T-cell (primary cell): ENCODE results near the gene MAN1B1. TPM values are rescaled to one million over a fixed set of nuclear protein-coding genes. Genes with fewer than 3 reads are reported as not detected.

Experiments used
- ATAC-seq, 4 experiments: fragments of 200-7000 bp in 3 of 4; fragments of 150-1000 bp in 1 of 4; cut with Tn5 transposase; replicated peaks in 1 of 4; 1 replicate in 3 of 4; 2 replicates in 1 of 4; pipeline ENCODE4 v1.10.0; 2021; ENCODE audit warnings: moderate library complexity in 3 of 4, mild to moderate bottlenecking in 2 of 4, moderate number of reproducible peaks in 1 of 4
- CTCF ChIA-PET, 2 donors: fragments of 300-600 bp; sonication (Branson Sonifier 250); formaldehyde crosslinking; loops; one replicate each; lab custom pipeline; 2022; ENCODE audit warnings: antibody characterized with exemption in 2 of 2; lab: Charles Lee
- POLR2A ChIA-PET, 2 donors: fragments of 300-600 bp; sonication (Branson Sonifier 250); formaldehyde crosslinking; loops; one replicate each; lab custom pipeline; 2022; ENCODE audit warnings: antibody characterized with exemption in 2 of 2; lab: Charles Lee
- DNase-seq, 35 experiments: peaks; one replicate each; pipeline versions ENCODE4 v3.0.0 to v3.0.0-alpha.2; 2013 to 2023
- H3K27ac ChIP-seq: one replicate; pipeline ENCODE4 v1.5.1; 2013; ENCODE audit warnings: low read length
- H3K27me3 ChIP-seq, 2 experiments: replicated peaks in 1 of 2; 1 replicate in 1 of 2; 2 replicates in 1 of 2; pipeline versions ENCODE4 v1.6.1 to v1.7.0; 2013; ENCODE audit warnings: low read length in 1 of 2, mixed read lengths in 1 of 2; ENCODE audit not compliant: control insufficient read depth in 2 of 2, insufficient read depth in 2 of 2; ENCODE audit errors: extremely low read depth in 1 of 2
- H3K36me3 ChIP-seq, 2 donors: 1 replicate in 1 of 2; 2 replicates in 1 of 2; pipeline versions ENCODE4 v1.6.1 to v1.7.0; 2013; ENCODE audit warnings: low read length in 1 of 2; ENCODE audit not compliant: control insufficient read depth in 2 of 2, insufficient read depth in 1 of 2; ENCODE audit errors: extremely low read depth in 1 of 2
- H3K4me1 ChIP-seq, 2 experiments: 1 replicate in 1 of 2; 2 replicates in 1 of 2; pipeline versions ENCODE4 v1.6.1 to v1.7.0; 2013; ENCODE audit warnings: low read length in 2 of 2, mixed read lengths in 1 of 2; ENCODE audit not compliant: insufficient read depth in 2 of 2, control insufficient read depth in 1 of 2; ENCODE audit errors: extremely low read depth in 1 of 2
- H3K4me3 ChIP-seq, 2 donors: 1 replicate in 1 of 2; 2 replicates in 1 of 2; pipeline versions ENCODE4 v1.5.1 to v1.7.0; 2013; ENCODE audit warnings: mild to moderate bottlenecking in 2 of 2, low read length in 1 of 2, moderate library complexity in 1 of 2; ENCODE audit not compliant: control insufficient read depth in 1 of 2; ENCODE audit errors: extremely low read depth in 1 of 2
- H3K9me3 ChIP-seq: 2 replicates; pipeline ENCODE4 v1.7.0; 2013
- H3K27ac Mint-ChIP-seq, 2 donors: one replicate each; pipeline ENCODE4 v1.8.0; 2020 to 2021; ENCODE audit warnings: mild to moderate bottlenecking in 2 of 2, mixed read lengths in 2 of 2
- H3K27me3 Mint-ChIP-seq, 2 donors: one replicate each; pipeline ENCODE4 v1.8.0; 2021 to 2022; ENCODE audit warnings: mixed read lengths in 2 of 2
- H3K36me3 Mint-ChIP-seq: one replicate; pipeline ENCODE4 v1.8.0; 2021; ENCODE audit warnings: mixed read lengths
- H3K4me1 Mint-ChIP-seq, 3 donors: one replicate each; pipeline ENCODE4 v1.8.0; 2020 to 2022; ENCODE audit warnings: mixed read lengths in 3 of 3, mild to moderate bottlenecking in 1 of 3
- H3K4me3 Mint-ChIP-seq, 3 donors: one replicate each; pipeline ENCODE4 v1.8.0; 2020 to 2022; ENCODE audit warnings: mild to moderate bottlenecking in 3 of 3, mixed read lengths in 3 of 3, moderate library complexity in 3 of 3
- H3K9me3 Mint-ChIP-seq, 3 donors: one replicate each; pipeline ENCODE4 v1.8.0; 2020 to 2022; ENCODE audit warnings: mixed read lengths in 3 of 3
- WGBS: methylation state at CpG from one replicate; pipeline ENCODE4 v1.1.5; 2013; ENCODE audit warnings: missing lambda C conversion rate; ENCODE audit not compliant: insufficient coverage; 5-methylcytosine and 5-hydroxymethylcytosine counted together
- total RNA-seq, 35 experiments: library from RNA in 6 of 35; stranded (reverse) in 6 of 35; fragments of 120-200 nt in 1 of 35; gene quantifications; one replicate each; pipeline versions ENCODE4 v1.2.1 to v1.2.4 and lab custom pipeline; 2013 to 2026

MAN1B1 gene
- total RNA-seq, 5 donors from 2014 or later (not counting 1 experiment from before 2014, with no cell fraction given) = 62.0 to 91.5 (median 84.8) TPM

- POLR2A ChIA-PET = no interaction called here
- Mint-ChIP-seq H3K36me3 (no peaks in the 10 kb centered on the region), H3K4me1 (peaks cover 0 to 4% (median 0%) of the 10 kb centered on the region in 3 donors), H3K9me3 (no peaks in the 10 kb centered on the region), H3K27me3 (peaks cover 6 to 40% of the 10 kb centered on the region in 2 donors), H3K27ac (no peak overlapping the region), H3K4me3 (peak overlapping the region in 1 of 3 donors; percentile 46)
- WGBS = no CpG with 5 or more reads among the region's 8 CpGs
- Histone ChIP-seq H3K27me3 (peaks cover 3 to 71% of the 10 kb centered on the region in 2 experiments), H3K4me1 (peaks cover 2 to 31% of the 10 kb centered on the region in 2 experiments), H3K36me3 (no peaks in the 10 kb centered on the region), H3K27ac (no peak overlapping the region), H3K9me3 (no peaks in the 10 kb centered on the region), H3K4me3 (no peak overlapping the region)
- ATAC-seq = no peak
- DNase-seq = no peak
- CTCF ChIA-PET = no interaction called here
Observed at GRCh38 chr9:137052293-137052692, 34.5 kb upstream of the MAN1B1 start.

DNA sequence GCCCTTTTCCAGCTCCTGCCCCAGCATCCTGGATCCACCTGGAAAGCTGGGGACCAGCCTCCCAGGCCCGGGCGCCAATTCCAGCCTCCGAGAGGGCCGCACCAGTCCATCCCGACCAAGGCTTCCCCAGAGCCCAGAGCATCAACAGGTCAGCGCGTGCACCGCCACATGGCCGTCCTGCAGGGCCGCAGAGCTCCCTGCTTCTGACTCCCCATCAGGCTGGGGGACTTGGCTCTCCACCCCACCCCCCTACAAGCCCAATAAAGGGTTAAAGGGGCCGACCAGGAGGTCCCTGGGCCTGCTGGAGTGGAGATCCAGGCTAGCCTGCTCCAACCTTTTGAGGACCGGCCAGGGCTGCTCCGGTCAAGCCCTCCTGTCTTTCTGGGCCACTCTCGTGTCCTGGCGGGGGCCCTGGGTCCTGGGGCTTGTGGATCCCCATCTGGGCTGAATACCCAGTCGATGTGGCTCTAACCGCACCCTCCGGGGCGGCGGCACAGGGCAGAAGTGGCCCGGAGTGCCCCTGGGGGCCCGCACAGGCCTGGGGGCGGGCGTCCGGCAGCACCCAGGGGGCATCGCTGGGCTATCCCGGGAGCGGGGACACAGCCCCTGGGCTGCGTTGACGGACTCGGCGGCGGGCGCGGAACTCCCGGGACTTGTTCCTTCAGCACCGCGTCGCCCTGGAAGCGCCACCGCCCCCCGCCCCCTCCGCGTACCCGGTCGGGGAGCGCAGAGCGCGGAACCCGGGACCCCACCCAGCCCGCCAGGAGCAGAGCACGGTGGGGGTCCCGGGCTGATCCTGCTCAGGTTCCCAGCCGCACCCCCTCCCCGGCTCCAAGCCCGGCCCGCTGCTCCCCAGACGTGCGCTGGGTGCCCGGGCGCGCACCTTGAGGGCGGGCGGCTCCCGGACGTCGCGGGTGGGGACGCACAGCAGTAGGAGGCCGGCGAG, 33.5 kb upstream of the MAN1B1 start:
- peak overlapping the region in 1 of 3 donors; percentile 46 for H3K4me3 Mint-ChIP-seq
- peaks cover 3 to 62% of the 10 kb centered on the region in 2 experiments for H3K27me3 ChIP-seq
- ATAC-seq = peak in 3 of 4 experiments; percentile 22 to 41 (median 28)

GRCh38 chr9:137053944-137054931, 32.5 kb upstream of the MAN1B1 start, which contains the start of gene ENTPD2:
Gene ENTPD2 (minus strand): TSS chr9:137054061. CDS start chr9:137053997, 64 bp downstream.
- WGBS = 19% methylated on average over 82 of the region's 90 CpGs
- H3K27ac ChIP-seq = no peak within 1 kb of the TSS
- Mint-ChIP-seq H3K4me3 (peak within 1 kb of the TSS in 1 of 3 donors; percentile 46), H3K9me3 (no peaks in the 10 kb centered on the region), H3K27me3 (peaks cover 6 to 30% of the 10 kb centered on the region in 2 donors), H3K4me1 (peaks cover 0 to 4% (median 0%) of the 10 kb centered on the region in 3 donors), H3K36me3 (no peaks in the 10 kb centered on the region), H3K27ac (no peak within 1 kb of the TSS)
- peaks cover 3 to 53% of the 10 kb centered on the region in 2 experiments for H3K27me3 ChIP-seq
- CTCF ChIA-PET = no interaction called here
- peaks cover 2 to 26% of the 10 kb centered on the region in 2 experiments for H3K4me1 ChIP-seq
- no peaks in the 10 kb centered on the region for H3K36me3 ChIP-seq
- no peak within 1 kb of the TSS for H3K4me3 ChIP-seq
- ATAC-seq = peak; percentile 65 to 77 (median 70)
- peak in 4 of 35 experiments; percentile 41 to 53 (median 44) for DNase-seq
- POLR2A ChIA-PET = no interaction called here
- no peaks in the 10 kb centered on the region for H3K9me3 ChIP-seq

More for the DNA sequence above, 33.5 kb upstream of the MAN1B1 start:
- H3K4me1 ChIP-seq = peaks cover 2 to 31% of the 10 kb centered on the region in 2 experiments
- Mint-ChIP-seq H3K36me3 (no peaks in the 10 kb centered on the region), H3K27me3 (peaks cover 6 to 31% of the 10 kb centered on the region in 2 donors), H3K4me1 (peaks cover 0 to 4% (median 0%) of the 10 kb centered on the region in 3 donors), H3K9me3 (no peaks in the 10 kb centered on the region), H3K27ac (no peak overlapping the region)
- no peak for DNase-seq
- H3K27ac ChIP-seq = no peak overlapping the region
- H3K9me3 ChIP-seq = no peaks in the 10 kb centered on the region
- no peak overlapping the region for H3K4me3 ChIP-seq
- CTCF ChIA-PET = no interaction called here
- POLR2A ChIA-PET = no interaction called here
- WGBS = 15% methylated on average over 70 of the region's 71 CpGs
- H3K36me3 ChIP-seq = no peaks in the 10 kb centered on the region

DNA sequence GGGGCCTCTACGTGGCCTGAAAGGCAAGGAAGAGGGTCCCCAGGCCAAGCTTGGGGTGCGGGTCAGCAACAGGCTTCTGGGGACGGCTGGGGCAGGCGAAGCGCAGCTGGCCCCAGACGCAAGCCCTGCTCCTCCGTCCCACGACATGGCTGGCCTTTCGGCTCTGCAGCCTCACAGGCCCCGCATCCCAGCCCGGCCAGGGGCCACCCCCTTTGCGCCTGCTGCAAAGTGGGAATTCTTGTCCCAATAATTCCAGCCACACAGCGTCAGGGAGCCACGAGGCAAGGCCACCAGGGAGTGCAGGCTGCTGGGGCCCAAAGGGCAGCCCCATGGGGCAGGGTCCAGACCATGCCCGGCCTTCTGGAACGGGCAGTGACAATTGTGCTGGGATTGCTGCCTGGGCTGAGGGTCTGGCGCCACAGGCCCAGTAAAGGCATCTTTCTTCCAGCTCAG, 31.8 kb upstream of the MAN1B1 start:
- Mint-ChIP-seq H3K27me3 (peaks cover 0 to 23% of the 10 kb centered on the region in 2 donors), H3K4me3 (no peak overlapping the region), H3K9me3 (no peaks in the 10 kb centered on the region), H3K36me3 (no peaks in the 10 kb centered on the region), H3K4me1 (no peaks in the 10 kb centered on the region), H3K27ac (no peak overlapping the region)
- Histone ChIP-seq H3K9me3 (no peaks in the 10 kb centered on the region), H3K4me3 (no peak overlapping the region), H3K27ac (no peak overlapping the region), H3K27me3 (peaks cover 3 to 46% of the 10 kb centered on the region in 2 experiments), H3K36me3 (no peaks in the 10 kb centered on the region), H3K4me1 (peaks cover 2 to 19% of the 10 kb centered on the region in 2 experiments)
- no peak for DNase-seq
- WGBS = 95% methylated on average over 16 of the region's 17 CpGs
- ATAC-seq = no peak
- ChIA-PET CTCF (no interaction called here), POLR2A (no interaction called here)

DNA sequence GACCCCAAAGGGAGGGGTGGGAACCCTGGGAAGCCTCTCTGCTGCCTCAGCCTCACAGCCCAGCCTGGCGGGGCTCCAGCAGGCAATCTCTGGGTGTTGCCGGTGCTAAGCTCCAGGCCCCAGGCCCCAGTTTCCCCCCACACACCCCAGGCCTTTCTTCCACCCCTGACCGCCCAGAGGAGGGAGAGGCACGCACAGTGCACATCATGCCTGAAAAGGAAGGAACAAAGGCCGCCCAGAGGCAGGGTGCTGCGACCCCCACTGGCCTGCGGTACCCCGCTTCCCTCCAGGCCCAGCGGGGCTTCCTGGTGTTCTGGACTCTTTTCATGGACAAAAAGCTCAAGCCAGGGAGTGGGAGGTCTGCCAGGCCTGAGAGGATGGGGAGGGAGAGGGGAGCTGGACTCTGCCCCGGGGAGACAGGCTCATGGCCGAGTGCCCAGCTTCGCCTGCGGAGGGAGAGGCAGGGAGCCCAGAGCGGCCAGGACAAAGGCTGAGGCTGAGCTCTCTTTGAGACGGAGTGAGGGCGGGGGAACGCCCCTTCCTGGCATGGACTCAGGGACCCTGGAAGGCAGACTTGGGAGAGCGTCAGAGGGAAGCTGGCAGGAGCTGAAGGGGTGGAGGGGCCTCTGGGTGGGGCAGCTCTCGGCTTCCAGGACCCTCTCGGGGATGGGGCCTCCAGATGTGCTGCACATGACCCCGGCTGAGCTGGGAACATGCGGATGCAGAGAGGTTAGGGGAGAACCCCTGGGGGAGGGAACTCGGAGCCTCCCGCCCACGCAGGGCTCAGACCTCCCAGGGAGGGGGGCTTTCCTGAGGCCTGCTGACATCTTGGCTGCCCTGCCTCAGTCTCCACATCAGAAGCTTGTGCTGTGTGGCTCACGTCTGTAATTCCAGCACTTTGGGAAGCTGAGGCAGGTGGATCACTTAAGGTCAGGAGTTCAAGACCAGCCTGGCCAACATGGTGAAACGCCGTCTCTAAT, 31.1 kb upstream of the MAN1B1 start:
- POLR2A ChIA-PET = no interaction called here
- no peaks in the 10 kb centered on the region for H3K36me3 Mint-ChIP-seq
- H3K27ac Mint-ChIP-seq = no peak overlapping the region
- no peaks in the 10 kb centered on the region for H3K36me3 ChIP-seq
- no peak for DNase-seq
- H3K27me3 ChIP-seq = peaks cover 3 to 39% of the 10 kb centered on the region in 2 experiments
- H3K27ac ChIP-seq = no peak overlapping the region
- H3K27me3 Mint-ChIP-seq = peaks cover 0 to 17% of the 10 kb centered on the region in 2 donors
- no peaks in the 10 kb centered on the region for H3K4me1 Mint-ChIP-seq
- 87% methylated on average over 17 of the region's 28 CpGs for WGBS
- H3K9me3 Mint-ChIP-seq = no peaks in the 10 kb centered on the region
- no peak for ATAC-seq
- no peaks in the 10 kb centered on the region for H3K9me3 ChIP-seq
- peaks cover 2 to 19% of the 10 kb centered on the region in 2 experiments for H3K4me1 ChIP-seq
- peak overlapping the region in 1 of 3 donors; percentile 9 for H3K4me3 Mint-ChIP-seq
- no peak overlapping the region for H3K4me3 ChIP-seq
- CTCF ChIA-PET = no interaction called here
